LNCaP clone FGC (cell line): ENCODE measurements around the gene TMEM61.

Experiments
- DNase-seq: peaks from one replicate; pipeline ENCODE4 v3.0.0-alpha.2; 2011; ENCODE audit warnings: low read depth
- H3K4me3 ChIP-seq: 2 replicates; pipeline ENCODE4 v1.5.1; 2011; ENCODE audit warnings: mild to moderate bottlenecking, low read depth, low read length, control low read depth
- CTCF ChIP-seq: IDR thresholded peaks from 2 replicates; pipeline ENCODE4 v1.5.1; 2012; ENCODE audit warnings: mild to moderate bottlenecking; ENCODE audit not compliant: control insufficient read depth, insufficient read depth; ENCODE audit errors: extremely low read depth

TMEM61 gene

DNA sequence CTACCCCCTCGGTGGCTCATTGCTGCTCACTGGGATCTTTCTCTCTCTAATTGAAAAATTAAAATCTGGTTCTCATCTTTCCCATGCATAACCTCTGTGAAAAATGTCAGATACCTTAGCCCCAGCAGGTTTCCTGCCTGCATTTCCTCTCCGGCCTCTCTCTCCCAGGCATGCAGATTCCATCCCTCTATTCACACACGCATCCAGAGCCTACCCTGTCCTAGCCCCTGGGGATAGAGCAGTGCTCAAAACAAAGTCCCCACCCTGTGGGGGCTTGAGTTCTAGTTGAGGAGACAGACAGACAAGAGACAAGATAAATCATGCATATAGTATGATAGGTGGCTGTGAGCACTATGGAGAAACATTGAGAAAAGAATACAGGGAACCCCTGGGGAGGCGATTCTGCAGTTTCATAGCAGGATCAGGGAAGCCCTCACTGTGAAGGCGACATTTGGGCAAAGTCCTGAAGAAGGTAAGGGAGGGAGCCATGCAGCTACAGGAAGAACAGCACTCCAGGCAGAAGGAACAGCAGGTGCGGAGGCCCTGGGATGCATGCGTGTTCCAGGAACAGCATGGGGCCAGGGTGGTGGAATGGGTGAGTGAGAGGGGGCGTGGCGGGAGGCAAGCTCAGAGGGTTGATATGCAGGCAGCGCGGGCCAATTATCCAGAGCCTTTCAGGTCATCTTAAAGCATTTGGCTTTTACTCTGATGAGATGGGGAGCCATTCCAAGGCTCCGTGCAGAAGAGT, 14.8 kb downstream of the TMEM61 start:
- DNase-seq: no peak
- no peak overlapping the region for H3K4me3 ChIP-seq
- no peak for TF ChIP-seq CTCF

GRCh38 chr1:54995835-54996234, 15.4 kb downstream of the TMEM61 start:
- TF ChIP-seq CTCF: no peak
- DNase-seq: no peak
- no peak overlapping the region for H3K4me3 ChIP-seq

DNA sequence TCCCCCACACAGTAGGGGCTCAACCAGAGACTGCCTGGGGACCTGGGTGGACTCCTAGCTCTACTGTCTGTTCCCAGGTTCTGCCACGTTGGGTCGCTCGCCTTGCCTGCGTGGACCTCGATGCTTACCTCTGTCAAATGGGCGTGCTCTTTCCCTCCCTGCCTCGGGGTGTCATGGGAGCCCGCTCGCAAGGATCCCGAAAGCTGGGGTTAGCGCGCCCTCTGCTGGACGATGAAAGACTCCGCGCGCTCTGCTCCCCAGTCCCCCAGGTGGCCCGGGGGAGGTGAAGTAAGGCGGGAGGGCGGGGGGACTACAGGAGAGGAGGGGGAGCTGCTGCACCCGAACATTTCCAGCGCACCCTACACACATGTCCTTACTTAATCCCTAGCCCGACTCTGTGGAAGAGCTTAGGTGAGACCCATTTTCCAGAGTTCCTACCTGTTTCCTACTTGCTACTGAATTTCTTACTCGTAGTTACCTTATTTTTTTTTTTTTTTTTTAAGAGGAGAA, 16.0 kb downstream of the TMEM61 start:
- DNase-seq: no peak
- TF ChIP-seq CTCF: peak; percentile 88
- H3K4me3 ChIP-seq: no peak overlapping the region

- no peak for DNase-seq
- no peak for TF ChIP-seq CTCF
- no peak overlapping the region for H3K4me3 ChIP-seq
These were observed 16.7 kb downstream of the TMEM61 start for GRCh38 chr1:54996869-54997710.

GRCh38 chr1:54997711-54997986, 17.2 kb downstream of the TMEM61 start:
- TF ChIP-seq CTCF: no peak
- no peak for DNase-seq
- H3K4me3 ChIP-seq: no peak overlapping the region

- TF ChIP-seq CTCF: no peak
- DNase-seq: no peak
- H3K4me3 ChIP-seq: no peak overlapping the region
These were observed 17.7 kb downstream of the TMEM61 start for GRCh38 chr1:54998100-54998499.
